ENCODE measurements around the gene PLA2G15. TPM values are rescaled to one million over a fixed set of nuclear protein-coding genes. Genes with fewer than 3 reads are reported as not detected.

Gene PLA2G15
- polyA plus RNA-seq, 1 of the 3 experiments (the other 2 are of a cell fraction), result 23.9 TPM

DNA sequence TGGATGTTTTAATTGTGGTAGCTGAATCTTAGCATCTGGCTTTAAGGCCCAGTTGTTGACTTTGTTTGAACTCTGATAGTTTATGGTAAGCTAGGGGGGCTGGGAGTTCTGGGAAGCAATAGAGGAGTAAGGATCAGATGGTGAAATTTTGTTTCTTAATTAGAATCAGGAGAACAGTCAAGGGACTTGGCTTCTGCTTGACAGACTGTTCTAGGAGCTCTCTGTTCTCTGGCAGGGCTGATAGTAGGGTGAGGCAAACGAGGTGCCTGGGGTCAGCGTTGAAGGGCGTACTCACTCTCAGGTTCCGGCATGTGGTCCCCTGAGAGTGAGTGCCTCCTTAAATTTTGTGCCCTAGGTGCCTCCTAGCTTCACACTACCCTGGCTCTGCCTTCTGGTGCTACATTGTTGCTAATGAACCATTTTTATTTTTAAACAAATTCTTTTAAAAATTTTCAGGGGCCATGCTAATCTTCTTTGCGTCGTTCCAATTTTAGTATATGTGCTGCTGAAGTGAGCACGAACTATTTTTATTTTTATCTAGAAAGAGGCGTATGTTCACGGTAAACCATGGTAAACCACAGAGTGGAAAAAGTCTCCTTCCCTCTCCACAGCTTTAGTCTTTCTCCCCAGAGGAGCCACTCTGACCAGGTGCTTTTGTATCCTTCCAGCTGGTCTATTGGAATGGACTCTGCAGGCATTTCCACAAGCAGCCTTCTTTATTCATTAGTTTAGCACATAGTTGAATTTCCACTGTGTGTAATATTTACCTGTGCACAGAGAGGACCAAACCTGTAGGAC lies 38.8 kb downstream of the PLA2G15 start:
- H3K79me2 ChIP-seq (ENCODE audit: insufficient read depth), result peaks cover 29% of the 10 kb centered on the region; the same call in 1 of the 2 replicates
- no peak for TF ChIP-seq TAF1 (IDR thresholded peaks at IDR 0.05; ENCODE audit: borderline replicate concordance, low read depth, low read length)
- no peak for TF ChIP-seq ELF1 (IDR thresholded peaks at IDR 0.05)
- no peak for TF ChIP-seq RXRA (IDR thresholded peaks at IDR 0.05; ENCODE audit: borderline replicate concordance, low read depth)
- no peak for TF ChIP-seq POLR2AphosphoS5 (IDR thresholded peaks at IDR 0.05; ENCODE audit: low read depth, low read length)
- no peak for TF ChIP-seq TCF12 (IDR thresholded peaks at IDR 0.05)
- no peak for TF ChIP-seq YY1 (IDR thresholded peaks at IDR 0.05; ENCODE audit: low read depth)
- TF ChIP-seq, protein P1, sequence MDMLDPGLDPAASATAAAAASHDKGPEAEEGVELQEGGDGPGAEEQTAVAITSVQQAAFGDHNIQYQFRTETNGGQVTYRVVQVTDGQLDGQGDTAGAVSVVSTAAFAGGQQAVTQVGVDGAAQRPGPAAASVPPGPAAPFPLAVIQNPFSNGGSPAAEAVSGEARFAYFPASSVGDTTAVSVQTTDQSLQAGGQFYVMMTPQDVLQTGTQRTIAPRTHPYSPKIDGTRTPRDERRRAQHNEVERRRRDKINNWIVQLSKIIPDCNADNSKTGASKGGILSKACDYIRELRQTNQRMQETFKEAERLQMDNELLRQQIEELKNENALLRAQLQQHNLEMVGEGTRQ (IDR thresholded peaks at IDR 0.05; ENCODE audit: borderline replicate concordance, low read depth, low read length), result no peak
- TF ChIP-seq SIN3A (IDR thresholded peaks at IDR 0.05; ENCODE audit: borderline replicate concordance, low read depth, low read length), result no peak
- TF ChIP-seq CHD2 (IDR thresholded peaks at IDR 0.05; ENCODE audit: low read length, partially characterized antibody), result no peak
- no peak for TF ChIP-seq JUND (IDR thresholded peaks at IDR 0.05)
- no peak for TF ChIP-seq RCOR1 (IDR thresholded peaks at IDR 0.05; ENCODE audit: low read length)
- H3K4me2 ChIP-seq, result no peak overlapping the region
- CTCF ChIA-PET, result interaction anchor here (1.0 to 10.4 kb wide), 4 partner anchors 11 to 467 kb away, joined by 3 to 80 read pairs (median 5); partner anchors contain the start of genes PRMT7, SLC7A6 and SLC7A6OS
- no peak overlapping the region for H3K9ac ChIP-seq
- WGBS (ENCODE audit: low lambda C conversion rate), result 97% methylated on average over 9 of the region's 9 CpGs
- H2AFZ ChIP-seq (ENCODE audit: low read depth), result no peak overlapping the region
- no peak overlapping the region for H3K4me3 ChIP-seq (ENCODE audit: low read depth in 2 of 2, low read length in 1 of 2)
- DNase-seq, result no peak
- H4K20me1 ChIP-seq (ENCODE audit: insufficient read depth), result peaks cover 9% of the 10 kb centered on the region; the same call in 1 of the 2 replicates
- H3K4me1 ChIP-seq (ENCODE audit: control insufficient read depth in 1 of 2, insufficient read depth in 2 of 2, low read depth in 1 of 2, low read length in 1 of 2), result no peaks in the 10 kb centered on the region
- POLR2A ChIA-PET, result no interaction called here
- H3K27me3 ChIP-seq (ENCODE audit: insufficient read depth), result no peaks in the 10 kb centered on the region
- no peaks in the 10 kb centered on the region for H3F3A ChIP-seq (replicated peaks; ENCODE audit: insufficient read depth)
- no peaks in the 10 kb centered on the region for H3K9me3 ChIP-seq
- no peak overlapping the region for H3K27ac ChIP-seq (ENCODE audit: low read depth in 2 of 2, low read length in 1 of 2)
- H3K9me2 ChIP-seq, result no peaks in the 10 kb centered on the region
- H3K36me3 ChIP-seq (replicated peaks in 1 of 2; ENCODE audit: control insufficient read depth in 1 of 2, insufficient read depth in 2 of 2, low read length in 1 of 2), result peaks cover 7 to 9% of the 10 kb centered on the region in 2 experiments

DNA sequence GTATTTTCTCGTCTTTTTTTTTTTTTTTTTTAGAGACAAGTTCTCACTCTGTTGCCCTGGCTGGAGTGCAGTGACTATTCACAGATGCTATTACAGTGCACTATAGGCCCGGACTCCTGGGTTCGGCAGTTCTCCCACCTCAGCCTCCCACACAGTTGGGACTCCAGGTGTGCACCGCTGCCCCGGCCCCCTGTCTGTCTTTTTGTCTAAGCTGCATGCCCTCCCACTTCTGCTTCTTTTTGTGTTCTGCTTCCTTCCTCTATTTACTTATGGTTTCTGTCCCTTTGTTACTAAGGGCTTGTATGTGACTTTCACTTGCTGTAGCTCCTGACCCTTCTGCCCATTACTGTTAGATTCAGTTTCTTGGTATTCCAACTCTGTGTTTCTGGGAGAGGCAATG lies 39.7 kb downstream of the PLA2G15 start:
- Histone ChIP-seq H3K4me3 (ENCODE audit: low read depth in 2 of 2, low read length in 1 of 2) (no peak overlapping the region), H3K79me2 (ENCODE audit: insufficient read depth) (peaks cover 20% of the 10 kb centered on the region; the same call in 1 of the 2 replicates), H3K27ac (ENCODE audit: low read depth in 2 of 2, low read length in 1 of 2) (no peak overlapping the region), H3F3A (replicated peaks; ENCODE audit: insufficient read depth) (no peaks in the 10 kb centered on the region), H3K36me3 (replicated peaks in 1 of 2; ENCODE audit: control insufficient read depth in 1 of 2, insufficient read depth in 2 of 2, low read length in 1 of 2) (peaks cover 7% of the 10 kb centered on the region in 2 experiments), H3K9ac (no peak overlapping the region), H3K4me2 (no peak overlapping the region), H2AFZ (ENCODE audit: low read depth) (no peak overlapping the region), H3K27me3 (ENCODE audit: insufficient read depth) (no peaks in the 10 kb centered on the region), H3K4me1 (ENCODE audit: control insufficient read depth in 1 of 2, insufficient read depth in 2 of 2, low read depth in 1 of 2, low read length in 1 of 2) (no peaks in the 10 kb centered on the region), H3K9me2 (no peaks in the 10 kb centered on the region), H4K20me1 (ENCODE audit: insufficient read depth) (peaks cover 15% of the 10 kb centered on the region; the same call in 1 of the 2 replicates), H3K9me3 (no peaks in the 10 kb centered on the region)
- no peak for TF ChIP-seq CHD2 (IDR thresholded peaks at IDR 0.05; ENCODE audit: low read length, partially characterized antibody)
- ChIA-PET POLR2A (interaction anchor here (0.7 kb wide), 1 partner anchor 774 kb away, joined by 3 read pairs; no protein-coding TSS in a partner anchor), CTCF (interaction anchor here (0.9 to 10.4 kb wide), 4 partner anchors 16 to 468 kb away, joined by 3 to 80 read pairs (median 5); partner anchors contain the start of gene SLC7A6)
- 95% methylated on average over 5 of the region's 5 CpGs for WGBS (ENCODE audit: low lambda C conversion rate)
- no peak for DNase-seq
